NCI-H2196 (cell line): ENCODE results near the gene AP3B1.
"Not testable (repeated sequence)": the region's sequence is repeated elsewhere in the genome, so short reads cannot be mapped to it uniquely, and the experiment has no call there.

ENCODE experiments used
- DNase-seq: peaks from one replicate; lab custom pipeline; 2025; ENCODE audit not compliant: unreplicated experiment; lab: John Stamatoyannopoulos, UW

Gene AP3B1

GRCh38 chr5:78251663-78252284, 42.7 kb downstream of the AP3B1 start:
- DNase-seq: no peak

GRCh38 chr5:78245136-78245535, 49.4 kb downstream of the AP3B1 start:
- DNase-seq: no peak

GRCh38 chr5:78243639-78244038, 50.9 kb downstream of the AP3B1 start:
- no peak for DNase-seq

- no peak for DNase-seq
Measured at GRCh38 chr5:78243091-78243490, 51.4 kb downstream of the AP3B1 start.

GRCh38 chr5:78242001-78242400, 52.5 kb downstream of the AP3B1 start:
- DNase-seq: no peak

GRCh38 chr5:78237911-78238310, 56.6 kb downstream of the AP3B1 start:
- no peak for DNase-seq

- DNase-seq: no peak
Measured at GRCh38 chr5:78236046-78236445, 58.5 kb downstream of the AP3B1 start.

- no peak for DNase-seq
Measured at GRCh38 chr5:78235289-78235688, 59.2 kb downstream of the AP3B1 start.

GRCh38 chr5:78234804-78235203, 59.7 kb downstream of the AP3B1 start:
- DNase-seq: no peak

GRCh38 chr5:78232163-78232562, 62.3 kb downstream of the AP3B1 start:
- DNase-seq: no peak

- no peak for DNase-seq
Measured at GRCh38 chr5:78224358-78224757, 70.1 kb downstream of the AP3B1 start.

- no peak for DNase-seq
Measured at GRCh38 chr5:78221964-78222451, 72.5 kb downstream of the AP3B1 start.

- no peak for DNase-seq
Measured at GRCh38 chr5:78221467-78221866, 73.0 kb downstream of the AP3B1 start.

GRCh38 chr5:78215972-78216371, 78.5 kb downstream of the AP3B1 start:
- no peak for DNase-seq

GRCh38 chr5:78215565-78215964, 78.9 kb downstream of the AP3B1 start:
- no peak for DNase-seq

- no peak for DNase-seq
Measured at GRCh38 chr5:78213799-78214198, 80.7 kb downstream of the AP3B1 start.

- DNase-seq: no peak
Measured at GRCh38 chr5:78211052-78211451, 83.4 kb downstream of the AP3B1 start.

- DNase-seq: no peak
Measured at GRCh38 chr5:78204241-78204640, 90.3 kb downstream of the AP3B1 start.

- no peak for DNase-seq
Measured at GRCh38 chr5:78203815-78204214, 90.7 kb downstream of the AP3B1 start.

- no peak for DNase-seq
Measured at GRCh38 chr5:78190402-78190801, 104.1 kb downstream of the AP3B1 start.

GRCh38 chr5:78188681-78189080, 105.8 kb downstream of the AP3B1 start:
- not testable (repeated sequence) for DNase-seq

- DNase-seq: no peak
Measured at GRCh38 chr5:78187172-78187571, 107.3 kb downstream of the AP3B1 start.

GRCh38 chr5:78182838-78183237, 111.7 kb downstream of the AP3B1 start:
- DNase-seq: no peak
